MCF 10A (cell line): Measurements from ENCODE around the gene ANGPTL8. TPM values are rescaled to one million over a fixed set of nuclear protein-coding genes. Genes with fewer than 3 reads are reported as not detected.

Experiments used
- BruUV-seq: library from RNA; stranded (reverse); fragments of 400-500 nt; replicated peaks from 2 replicates; lab custom pipeline; 2021; lab: Mats Ljungman, UMichigan
- CTCF ChIA-PET: fragments of 300-600 bp; sonication (Branson Sonifier 250); formaldehyde crosslinking; extraction: SDS; loops from one replicate; lab custom pipeline; 2021; ENCODE audit warnings: antibody characterized with exemption, inconsistent platforms; lab: Yijun Ruan, JAX
- POLR2A ChIA-PET: fragments of 300-600, 350-650 bp; sonication (Branson Sonifier 250); formaldehyde crosslinking; extraction: SDS; loops from one replicate; lab custom pipeline; 2020; ENCODE audit warnings: antibody characterized with exemption, inconsistent platforms; lab: Yijun Ruan, JAX
- DNase-seq: peaks from one replicate; pipeline ENCODE4 v3.0.0-alpha.2; 2018; ENCODE audit not compliant: unreplicated experiment
- H3K27ac Mint-ChIP-seq: one replicate; pipeline ENCODE4 v1.8.0; 2022; ENCODE audit warnings: mild to moderate bottlenecking, low read depth, mixed read lengths; ENCODE audit not compliant: unreplicated experiment
- H3K27me3 Mint-ChIP-seq: one replicate; pipeline ENCODE4 v1.8.0; 2022; ENCODE audit warnings: mixed read lengths; ENCODE audit not compliant: insufficient read depth, unreplicated experiment
- H3K36me3 Mint-ChIP-seq: one replicate; pipeline ENCODE4 v1.8.0; 2022; ENCODE audit warnings: mild to moderate bottlenecking, moderate library complexity, mixed read lengths; ENCODE audit not compliant: insufficient read depth, unreplicated experiment
- H3K4me1 Mint-ChIP-seq: one replicate; pipeline ENCODE4 v1.8.0; 2022; ENCODE audit warnings: mixed read lengths; ENCODE audit not compliant: insufficient read depth, unreplicated experiment
- H3K4me3 Mint-ChIP-seq: one replicate; pipeline ENCODE4 v1.8.0; 2022; ENCODE audit warnings: mild to moderate bottlenecking, moderate library complexity, mixed read lengths; ENCODE audit not compliant: unreplicated experiment
- H3K9me3 Mint-ChIP-seq: one replicate; pipeline ENCODE4 v1.8.0; 2022; ENCODE audit warnings: mixed read lengths; ENCODE audit not compliant: unreplicated experiment
- intact Hi-C: fragments of 100-400 bp; cut with micrococcal nuclease; formaldehyde crosslinking; loops from 2 replicates; pipeline ENCODE4 v1.14.1; 2022
- total RNA-seq: library from RNA; stranded (reverse); gene quantifications from 2 replicates; pipeline ENCODE4 v1.2.3, GENCODE V29; 2022
- TF ChIP-seq, protein P1 (sequence below): fragments of 200-600 bp; IDR thresholded peaks from one replicate; pipeline ENCODE4 v1.8.0; 2022; ENCODE audit warnings: antibody characterized with exemption, mild to moderate bottlenecking; ENCODE audit not compliant: unreplicated experiment

ANGPTL8 gene
- total RNA-seq, 1 experiment from 2014 or later, result not detected

DNA sequence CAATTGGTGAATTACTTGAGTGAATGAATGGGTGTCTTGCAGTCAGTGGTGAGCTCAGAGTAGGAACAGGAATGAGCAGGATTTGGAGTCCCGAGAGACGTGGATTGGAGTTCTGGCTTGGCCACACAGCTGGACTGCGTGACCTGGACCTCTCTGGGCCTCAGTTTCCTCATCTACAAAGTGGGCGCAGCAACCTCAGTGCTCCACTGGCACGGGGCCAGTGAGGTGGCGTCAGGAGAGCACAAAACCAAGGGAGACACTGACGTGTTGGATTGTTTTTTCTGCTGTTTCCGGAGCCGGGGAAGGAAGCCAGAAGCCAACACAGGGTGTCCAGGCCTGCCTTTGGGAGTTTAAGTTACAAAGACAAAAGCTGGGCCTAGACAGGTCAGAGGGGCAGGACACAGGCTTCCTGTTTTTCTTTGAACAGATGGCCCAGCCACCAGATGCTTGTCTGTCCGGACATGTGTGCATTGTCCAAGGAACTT, 29.4 kb downstream of the ANGPTL8 start:
- Mint-ChIP-seq H3K4me3 (no peak overlapping the region), H3K27me3 (no peaks in the 10 kb centered on the region), H3K4me1 (peaks cover 31% of the 10 kb centered on the region), H3K36me3 (peaks cover 10% of the 10 kb centered on the region), H3K27ac (peak overlapping the region; percentile 75), H3K9me3 (no peaks in the 10 kb centered on the region)
- ChIA-PET POLR2A (interaction anchor here (0.6 to 1.5 kb wide), 4 partner anchors 10 to 142 kb away, joined by 3 to 7 read pairs (median 4); no protein-coding TSS in a partner anchor), CTCF (interaction anchor here (1.0 kb wide), 1 partner anchor 131 kb away, joined by 3 read pairs; no protein-coding TSS in a partner anchor)
- BruUV-seq, result no TSS peak
- peak; percentile 95 for DNase-seq
- intact Hi-C loops, result no loop called here
- TF ChIP-seq, protein P1, sequence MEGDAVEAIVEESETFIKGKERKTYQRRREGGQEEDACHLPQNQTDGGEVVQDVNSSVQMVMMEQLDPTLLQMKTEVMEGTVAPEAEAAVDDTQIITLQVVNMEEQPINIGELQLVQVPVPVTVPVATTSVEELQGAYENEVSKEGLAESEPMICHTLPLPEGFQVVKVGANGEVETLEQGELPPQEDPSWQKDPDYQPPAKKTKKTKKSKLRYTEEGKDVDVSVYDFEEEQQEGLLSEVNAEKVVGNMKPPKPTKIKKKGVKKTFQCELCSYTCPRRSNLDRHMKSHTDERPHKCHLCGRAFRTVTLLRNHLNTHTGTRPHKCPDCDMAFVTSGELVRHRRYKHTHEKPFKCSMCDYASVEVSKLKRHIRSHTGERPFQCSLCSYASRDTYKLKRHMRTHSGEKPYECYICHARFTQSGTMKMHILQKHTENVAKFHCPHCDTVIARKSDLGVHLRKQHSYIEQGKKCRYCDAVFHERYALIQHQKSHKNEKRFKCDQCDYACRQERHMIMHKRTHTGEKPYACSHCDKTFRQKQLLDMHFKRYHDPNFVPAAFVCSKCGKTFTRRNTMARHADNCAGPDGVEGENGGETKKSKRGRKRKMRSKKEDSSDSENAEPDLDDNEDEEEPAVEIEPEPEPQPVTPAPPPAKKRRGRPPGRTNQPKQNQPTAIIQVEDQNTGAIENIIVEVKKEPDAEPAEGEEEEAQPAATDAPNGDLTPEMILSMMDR, result no peak

DNA sequence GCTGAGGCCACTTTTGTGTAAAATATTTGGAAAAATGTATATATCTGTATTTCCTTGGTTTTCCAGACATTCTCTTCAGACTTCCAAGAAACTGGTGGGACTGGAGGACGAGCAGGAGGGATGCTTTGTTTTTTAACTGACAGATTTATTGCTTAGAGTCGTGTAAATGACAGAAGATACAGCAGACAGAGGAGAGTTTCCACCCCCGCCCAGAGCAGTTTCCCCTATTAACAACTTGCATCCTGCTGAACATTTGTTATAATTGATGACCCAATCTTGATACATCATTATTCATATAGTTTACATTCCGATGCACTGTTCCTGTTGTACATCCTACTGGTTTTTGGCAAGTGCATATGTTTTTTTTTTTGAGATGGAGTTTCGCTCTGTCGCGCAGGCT, 30.0 kb downstream of the ANGPTL8 start:
- Mint-ChIP-seq H3K4me1 (peaks cover 31% of the 10 kb centered on the region), H3K9me3 (no peaks in the 10 kb centered on the region), H3K27me3 (no peaks in the 10 kb centered on the region), H3K4me3 (peak overlapping the region; percentile 36), H3K36me3 (peaks cover 10% of the 10 kb centered on the region), H3K27ac (peak overlapping the region; percentile 75)
- peak; percentile 49 for DNase-seq
- TF ChIP-seq, protein P1, result no peak
- POLR2A ChIA-PET, result interaction anchor here (1.5 kb wide), 1 partner anchor 9 kb away, joined by 7 read pairs; no protein-coding TSS in a partner anchor
- intact Hi-C loops, result no loop called here
- BruUV-seq, result TSS peak; percentile 92
- CTCF ChIA-PET, result interaction anchor here (1.0 kb wide), 1 partner anchor 131 kb away, joined by 3 read pairs; no protein-coding TSS in a partner anchor

DNA sequence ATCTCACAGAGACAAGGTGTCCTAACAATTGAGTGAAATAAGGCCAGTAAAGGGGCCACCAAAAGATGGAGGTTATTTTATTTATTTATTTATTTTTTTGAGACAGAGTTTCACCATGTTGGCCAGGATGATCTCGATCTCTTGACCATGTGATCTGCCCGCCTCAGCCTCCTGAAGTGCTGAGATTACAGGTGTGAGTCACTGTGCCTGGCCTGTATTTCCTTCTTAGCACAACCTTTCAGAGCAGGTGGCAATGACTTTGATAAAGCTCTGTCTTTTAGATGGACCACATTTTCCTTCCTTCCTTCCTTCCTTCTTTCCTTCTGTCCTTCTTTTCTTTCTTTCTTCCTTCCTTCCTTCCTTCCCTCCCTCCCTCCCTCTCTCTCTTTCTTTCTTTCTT, 33.9 kb downstream of the ANGPTL8 start:
- intact Hi-C loops, result no loop called here
- H3K27ac Mint-ChIP-seq, result no peak overlapping the region
- no TSS peak for BruUV-seq
- no peaks in the 10 kb centered on the region for H3K9me3 Mint-ChIP-seq
- H3K36me3 Mint-ChIP-seq, result peaks cover 5% of the 10 kb centered on the region
- no peak for DNase-seq
- no peak overlapping the region for H3K4me3 Mint-ChIP-seq
- TF ChIP-seq, protein P1, result no peak
- peaks cover 12% of the 10 kb centered on the region for H3K4me1 Mint-ChIP-seq
- ChIA-PET CTCF (no interaction called here), POLR2A (no interaction called here)
- no peaks in the 10 kb centered on the region for H3K27me3 Mint-ChIP-seq

- BruUV-seq, result no TSS peak
- intact Hi-C loops, result no loop called here
- Mint-ChIP-seq H3K27ac (no peak overlapping the region), H3K4me1 (peaks cover 6% of the 10 kb centered on the region), H3K27me3 (no peaks in the 10 kb centered on the region), H3K9me3 (no peaks in the 10 kb centered on the region), H3K4me3 (no peak overlapping the region), H3K36me3 (peaks cover 5% of the 10 kb centered on the region)
- CTCF ChIA-PET, result interaction anchor here (0.5 to 1.1 kb wide), 2 partner anchors 25 to 149 kb away, joined by 3 to 6 read pairs; no protein-coding TSS in a partner anchor
- POLR2A ChIA-PET, result no interaction called here
- TF ChIP-seq, protein P1, result no peak
- DNase-seq, result no peak
Observed at GRCh38 chr19:11273989-11274388, 34.6 kb downstream of the ANGPTL8 start.
